RCC 7860 (cell line): ENCODE results near the gene DNAJC11.
A peak's percentile ranks its signal among the peaks of the same experiment; 100 is the strongest.
"Not testable (repeated sequence)": the region's sequence is repeated elsewhere in the genome, so short reads cannot be mapped to it uniquely, and the experiment has no call there.

ENCODE experiments used
- DNase-seq: peaks from one replicate; pipeline ENCODE4 v3.0.0-alpha.2; 2015; ENCODE audit warnings: low spot score
- FAIRE-seq: peaks from 2 replicates; lab custom pipeline; 2012; peaks lifted over from hg19 to GRCh38; lab: Jason Lieb, UNC

Gene DNAJC11

DNA sequence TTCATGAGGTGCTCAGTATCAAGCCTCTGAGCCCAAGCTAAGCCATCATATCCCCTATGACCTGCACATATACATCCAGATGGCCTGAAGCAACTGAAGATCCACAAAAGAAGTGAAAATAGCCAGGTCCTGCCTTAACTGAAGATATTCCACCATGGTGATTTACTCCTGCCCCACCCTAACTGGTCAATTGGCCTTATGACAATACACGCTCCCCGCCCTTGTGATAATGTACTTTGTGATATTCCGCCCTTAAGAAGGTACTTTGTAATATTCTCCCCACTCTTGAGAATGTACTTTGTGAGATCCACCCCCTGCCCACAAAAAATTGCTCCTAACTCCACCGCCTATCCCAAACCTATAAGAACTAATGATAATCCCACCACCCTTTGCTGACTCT, 1.7 kb downstream of the DNAJC11 start:
- FAIRE-seq, DNase-seq: not testable (repeated sequence)

- FAIRE-seq (no peak), DNase-seq (no peak)
Measured at GRCh38 chr1:6695868-6696267, 5.7 kb downstream of the DNAJC11 start.

DNA sequence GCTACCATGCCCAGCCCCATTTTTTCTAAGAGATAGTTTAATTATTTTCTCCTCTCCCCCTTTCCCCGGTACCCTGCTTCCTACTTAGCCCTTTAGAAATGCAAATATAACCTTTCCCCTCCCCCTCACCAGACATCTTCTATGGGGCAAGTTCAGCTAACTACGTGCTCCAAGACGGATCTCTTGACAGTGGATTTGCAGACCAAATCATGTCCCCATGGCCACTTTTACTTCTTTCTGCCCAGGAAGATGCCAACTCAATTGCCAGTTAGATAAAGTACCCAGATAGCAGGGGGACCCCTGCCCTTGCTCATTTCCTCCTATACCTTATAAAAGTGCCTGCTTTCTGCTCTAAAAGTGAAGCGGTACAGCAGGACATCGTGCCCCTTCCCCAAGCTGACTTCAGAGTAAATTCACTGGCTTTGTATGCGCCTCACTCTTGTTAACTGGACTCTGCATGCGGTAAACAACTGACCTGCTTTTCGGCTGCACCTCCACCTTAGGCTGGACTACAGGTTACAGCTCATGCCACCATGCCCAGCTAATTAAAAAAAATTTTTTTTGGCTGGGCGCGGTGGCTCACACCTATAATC, 7.4 kb downstream of the DNAJC11 start:
- DNase-seq (no peak), FAIRE-seq (no peak)

GRCh38 chr1:6692956-6693355, 8.7 kb downstream of the DNAJC11 start:
- DNase-seq = no peak
- FAIRE-seq = no peak

DNA sequence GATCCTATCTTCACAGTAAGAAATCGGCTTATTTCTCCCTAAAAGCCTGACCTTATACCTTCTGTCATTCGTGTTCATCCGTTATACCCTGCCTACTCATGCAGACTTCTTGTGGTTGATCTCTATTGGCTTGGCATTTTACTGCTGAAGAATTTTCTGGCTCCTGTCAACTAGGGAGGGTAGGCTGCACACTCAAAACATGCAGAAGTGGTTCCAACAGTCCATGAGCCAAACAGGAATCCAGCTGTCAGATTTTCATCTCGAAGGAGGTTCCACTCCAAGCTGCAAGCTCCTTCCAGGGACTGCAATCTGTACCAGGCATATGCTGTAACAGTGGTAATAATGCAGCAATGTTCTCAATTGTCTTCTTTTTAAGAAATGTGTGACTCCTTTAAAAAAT, 10.1 kb downstream of the DNAJC11 start:
- DNase-seq (no peak), FAIRE-seq (no peak)

DNA sequence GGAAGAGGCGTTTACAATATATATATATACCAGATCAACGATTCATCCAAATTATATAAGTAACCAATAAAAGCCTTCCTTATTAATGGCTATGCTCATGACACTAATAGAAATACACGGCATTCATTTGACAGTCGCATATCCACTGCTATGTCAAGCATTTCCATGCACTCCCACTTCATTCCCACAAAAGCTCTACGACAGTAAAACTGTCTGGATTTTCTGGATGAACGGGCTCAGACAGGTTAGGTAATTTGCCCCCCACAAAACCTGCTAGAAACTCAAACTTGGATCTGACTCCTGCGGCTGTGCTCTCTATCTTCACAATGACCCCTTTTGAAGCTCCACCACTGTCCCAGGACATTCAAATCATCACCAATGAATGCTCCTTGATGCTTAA, 11.4 kb downstream of the DNAJC11 start:
- FAIRE-seq = peak; percentile 75

DNA sequence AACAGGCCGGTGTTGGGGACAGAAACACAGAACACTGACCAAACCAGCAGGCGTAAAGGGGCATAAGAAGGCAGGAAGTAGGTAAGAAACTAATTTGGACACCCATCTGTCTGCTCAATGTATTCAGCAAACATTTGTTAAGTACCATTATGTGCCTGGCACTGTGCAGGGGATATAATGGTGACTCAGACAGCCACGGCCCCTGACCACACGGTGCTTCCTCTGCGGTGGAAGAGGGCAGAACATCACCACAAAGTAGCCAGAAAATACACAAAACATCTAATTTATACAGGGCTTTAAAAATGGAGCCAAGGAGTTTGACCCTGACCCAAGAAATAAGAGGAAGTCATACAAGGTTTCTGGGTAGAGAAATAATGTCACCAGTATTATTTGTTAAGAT, 12.9 kb downstream of the DNAJC11 start:
- FAIRE-seq (peak; percentile 58), DNase-seq (no peak)

More for the DNA sequence above, 11.4 kb downstream of the DNAJC11 start:
- DNase-seq = peak; percentile 44

DNA sequence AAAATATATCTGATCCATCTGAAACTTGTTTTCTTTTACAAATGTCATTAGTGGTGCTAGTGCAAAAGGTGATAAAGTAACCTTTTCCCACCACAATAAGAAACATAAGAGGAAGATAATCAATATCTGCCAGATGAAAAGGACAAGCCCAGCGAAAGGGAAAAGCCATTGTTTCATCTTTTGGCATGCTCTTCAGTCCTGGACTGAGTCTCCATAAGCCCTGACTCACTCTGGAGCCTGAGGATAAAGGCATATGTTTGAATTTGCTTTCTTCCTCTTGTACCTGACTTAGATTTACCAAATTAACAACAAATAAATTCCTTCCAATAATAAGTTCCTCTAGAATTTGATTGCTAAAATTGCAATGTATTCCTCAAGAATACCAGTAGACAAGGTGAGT, 13.6 kb downstream of the DNAJC11 start:
- FAIRE-seq (no peak), DNase-seq (no peak)

DNA sequence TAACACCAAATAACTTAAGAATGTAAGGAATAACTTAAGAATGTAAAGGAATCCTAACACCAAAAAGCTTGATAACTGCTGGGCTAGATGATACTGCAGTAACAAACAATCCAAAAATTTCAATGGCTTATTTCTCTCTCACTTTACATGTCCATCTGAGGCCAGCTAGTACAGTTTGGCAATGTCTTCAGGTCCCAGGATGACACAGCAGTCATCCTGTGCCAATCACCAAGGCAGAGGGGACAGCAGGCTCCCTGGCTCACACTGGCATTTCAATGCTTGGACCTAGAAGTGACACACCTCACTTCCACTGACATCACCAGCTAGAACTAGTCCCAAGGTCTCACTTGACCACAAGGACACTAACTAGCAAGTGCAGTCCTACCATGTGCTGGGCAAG, 15.3 kb downstream of the DNAJC11 start:
- DNase-seq (peak; percentile 27), FAIRE-seq (no peak)

DNA sequence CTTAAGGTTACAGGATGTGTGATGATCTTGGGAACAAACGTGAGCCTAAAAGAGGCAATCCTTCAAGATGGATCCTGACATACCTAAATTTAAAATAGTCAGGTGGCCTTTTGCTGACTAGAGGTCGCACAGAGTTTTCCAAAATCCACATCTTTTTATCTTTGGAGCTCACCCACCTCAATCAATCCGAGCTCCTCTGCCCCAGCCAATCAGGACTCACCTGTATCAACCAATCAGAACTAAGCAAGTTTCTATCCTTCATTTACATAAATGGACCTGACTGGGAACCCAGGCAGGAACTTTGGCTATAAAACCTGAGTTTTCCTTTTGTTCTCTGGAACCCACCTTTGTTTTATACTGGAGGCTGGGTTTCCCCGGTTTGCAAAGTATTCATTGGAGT, 16.2 kb downstream of the DNAJC11 start:
- FAIRE-seq = no peak
- DNase-seq = no peak

DNA sequence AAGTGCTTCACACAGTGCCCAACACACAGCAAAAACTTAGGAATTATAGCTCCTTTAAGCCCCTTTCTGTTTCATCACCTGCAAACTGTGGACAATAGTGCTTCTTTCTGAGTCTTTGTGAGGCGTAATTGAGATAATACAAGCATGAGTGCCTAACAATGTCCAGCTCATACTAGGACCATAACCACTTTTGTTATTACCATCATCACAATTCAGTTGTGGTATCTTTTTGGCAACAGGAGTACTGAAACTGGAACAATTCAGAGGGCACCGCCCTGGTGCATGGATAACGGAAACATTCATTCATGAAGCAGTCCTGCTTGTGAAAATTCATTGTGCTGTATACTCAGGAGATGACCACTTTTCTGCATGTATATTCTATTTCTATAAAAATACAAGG, 18.2 kb downstream of the DNAJC11 start:
- DNase-seq = no peak
- FAIRE-seq = no peak

- no peak for DNase-seq
- no peak for FAIRE-seq
Measured at GRCh38 chr1:6675941-6676340, 25.7 kb downstream of the DNAJC11 start.

DNA sequence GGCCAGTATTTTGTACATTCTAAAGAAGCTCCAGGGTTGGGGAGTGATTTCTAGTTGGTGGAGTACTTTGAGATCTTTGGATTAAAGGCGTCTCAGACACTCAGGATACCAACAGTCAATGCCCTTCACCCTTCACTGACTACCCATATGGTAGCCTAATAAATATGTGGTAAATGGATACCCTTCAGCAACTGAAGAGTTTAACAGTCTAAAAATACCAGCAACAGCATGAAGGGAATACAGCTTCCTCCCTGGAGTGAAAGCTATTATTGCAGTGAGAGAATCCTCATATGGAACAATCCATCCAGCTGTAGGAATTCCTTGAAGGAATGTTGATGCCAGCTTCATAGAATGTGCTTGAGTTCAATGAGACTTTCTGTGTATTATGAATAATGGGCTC, 26.8 kb downstream of the DNAJC11 start:
- FAIRE-seq = no peak
- DNase-seq = no peak

DNA sequence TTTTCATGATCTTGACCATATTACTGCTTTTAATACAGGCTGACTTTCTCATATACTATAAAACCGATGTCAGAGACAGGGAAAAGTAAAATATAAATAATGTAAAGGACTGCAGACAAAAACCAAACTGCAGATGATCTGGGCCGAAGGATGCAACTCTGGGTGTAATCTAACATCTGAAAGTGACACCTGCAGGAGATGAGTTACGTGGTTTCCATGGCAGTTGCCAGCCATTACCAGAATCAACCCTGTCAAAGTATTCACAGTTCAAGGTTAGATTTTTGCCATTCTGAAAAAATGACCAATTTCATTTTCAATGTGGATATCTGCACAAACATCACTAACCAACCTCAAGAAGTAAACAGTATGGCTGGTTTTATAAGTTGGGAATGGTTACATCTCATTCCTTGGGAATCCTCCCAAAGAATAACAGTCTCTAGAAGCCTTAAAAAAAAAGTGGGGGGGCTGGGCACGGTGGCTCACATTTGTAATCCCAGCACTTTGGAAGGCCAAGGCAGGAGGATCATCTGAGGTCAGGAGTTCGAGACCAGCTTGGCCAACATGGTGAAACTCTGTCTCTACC, 27.7 kb downstream of the DNAJC11 start:
- FAIRE-seq (no peak), DNase-seq (no peak)

GRCh38 chr1:6672558-6672957, 29.1 kb downstream of the DNAJC11 start:
- no peak for DNase-seq
- no peak for FAIRE-seq

DNA sequence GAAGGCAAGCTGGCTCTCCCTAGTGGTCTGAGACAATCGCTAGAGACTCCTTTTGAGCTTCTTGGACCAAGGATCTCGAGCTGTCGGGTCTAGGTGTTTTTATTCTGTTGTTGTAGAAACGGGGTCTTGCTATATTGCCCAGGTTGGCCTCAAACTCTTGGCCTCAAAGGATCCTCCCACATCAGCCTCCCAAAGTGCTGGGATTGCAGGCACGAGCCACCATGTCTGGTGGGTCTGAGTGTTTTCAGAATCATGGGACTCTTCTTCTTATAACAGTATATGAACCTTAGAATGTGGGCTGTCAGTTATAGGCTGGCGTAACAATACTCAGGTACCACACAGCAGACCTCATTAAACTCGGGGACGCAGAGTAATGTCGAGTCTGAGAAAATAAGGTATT, 33.1 kb downstream of the DNAJC11 start:
- no peak for FAIRE-seq

DNA sequence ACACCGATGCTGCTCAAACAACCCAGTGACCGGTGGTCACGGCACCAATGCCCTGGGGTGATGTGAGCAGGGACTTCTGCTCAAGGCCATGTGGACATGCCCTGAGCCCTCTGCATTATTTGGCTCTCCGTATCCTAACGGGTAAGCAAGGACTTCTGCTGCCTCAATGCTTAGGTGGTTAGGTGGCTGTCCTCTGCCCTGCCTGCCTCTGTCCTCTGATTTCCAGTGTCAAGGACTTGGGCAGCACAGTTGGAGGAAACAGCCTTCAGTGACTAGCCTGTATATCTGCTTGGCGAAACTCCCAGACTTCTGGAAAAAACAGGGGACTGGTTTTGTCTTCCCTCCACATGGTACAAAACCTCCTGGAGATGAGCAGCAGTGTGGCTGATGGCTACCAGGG, 34.5 kb downstream of the DNAJC11 start:
- FAIRE-seq = no peak
- DNase-seq = no peak

More for the DNA sequence above, 33.1 kb downstream of the DNAJC11 start:
- no peak for DNase-seq

- FAIRE-seq (no peak), DNase-seq (no peak)
Measured at GRCh38 chr1:6666696-6667095, 34.9 kb downstream of the DNAJC11 start.

DNA sequence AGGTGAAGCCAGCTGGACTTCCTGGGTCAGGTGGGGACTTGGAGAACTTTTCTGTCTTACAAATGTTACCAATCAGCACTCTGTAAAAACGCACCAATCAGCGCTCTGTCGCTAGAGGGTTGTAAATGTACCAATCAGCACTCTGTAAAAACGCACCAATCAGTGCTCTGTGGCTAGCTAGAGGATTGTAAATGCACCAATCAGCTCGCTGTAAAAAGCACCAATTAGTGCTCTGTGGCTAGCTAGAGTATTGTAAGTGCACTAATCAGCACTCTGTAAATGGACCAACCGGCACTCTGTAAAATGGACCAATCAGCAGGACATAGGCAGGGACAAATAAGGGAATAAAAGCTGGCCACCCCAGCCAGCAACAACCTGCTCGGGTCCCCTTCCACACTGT, 39.1 kb downstream of the DNAJC11 start:
- not testable (repeated sequence) for DNase-seq, FAIRE-seq

GRCh38 chr1:6660415-6661049, 41.1 kb downstream of the DNAJC11 start:
- FAIRE-seq = peak; percentile 77
- peak; percentile 28 for DNase-seq

DNA sequence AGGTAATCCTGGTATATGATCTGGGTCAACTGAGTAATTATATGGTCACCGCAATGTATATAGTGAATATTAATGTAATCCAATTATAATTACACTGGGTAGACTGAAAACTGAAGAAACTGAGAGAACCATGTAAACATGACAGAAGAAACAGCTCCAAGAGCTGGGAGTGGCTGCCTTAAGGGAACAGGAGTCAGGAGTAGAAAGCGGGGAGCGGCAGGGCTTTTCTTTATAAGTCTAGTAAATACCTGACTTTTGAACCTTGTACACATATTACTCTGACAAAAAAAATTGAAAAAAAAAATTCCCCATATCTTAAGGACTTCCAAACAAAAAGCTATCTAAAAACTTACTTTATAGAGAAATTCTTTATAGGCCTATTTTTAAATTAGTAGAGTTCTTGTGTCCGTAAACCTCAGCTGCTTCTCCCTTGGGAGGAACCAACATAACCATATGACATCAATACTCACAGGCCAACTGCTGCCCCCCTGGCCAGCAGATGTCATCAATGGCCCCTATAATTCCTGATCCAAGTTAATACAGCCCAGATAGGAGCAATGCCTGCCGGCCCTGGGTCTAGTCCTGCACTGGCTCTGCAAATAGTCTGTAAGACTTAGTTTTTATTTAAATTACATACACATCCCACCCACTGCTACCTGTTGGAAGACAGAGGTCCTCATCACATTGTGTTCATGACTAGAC, 43.1 kb downstream of the DNAJC11 start:
- no peak for DNase-seq
- FAIRE-seq = no peak

GRCh38 chr1:6657138-6657537, 44.5 kb downstream of the DNAJC11 start:
- FAIRE-seq = no peak
- DNase-seq = no peak
